DND-41 (cell line): ENCODE measurements around the gene OTOS.

ENCODE experiments used
- ATAC-seq: fragments of 200-7000 bp; cut with Tn5 transposase; 3 replicates; pipeline ENCODE4 v1.9.1; 2021; ENCODE audit warnings: low read depth; ENCODE audit not compliant: insufficient read depth
- DNase-seq: peaks from one replicate; pipeline ENCODE4 v3.0.0-alpha.2; 2020
- H2AFZ ChIP-seq: 2 replicates; pipeline ENCODE4 v1.6.0; 2012; ENCODE audit warnings: low read depth, low read length
- H3K27ac ChIP-seq: 2 replicates; pipeline ENCODE4 v1.5.1; 2012; ENCODE audit warnings: low read length, inconsistent platforms
- H3K27me3 ChIP-seq: fragments of 200-600 bp; sonication (generic); 2 replicates; pipeline ENCODE4 v1.6.0; 2012; ENCODE audit warnings: low read length, mild to moderate bottlenecking, inconsistent platforms; ENCODE audit not compliant: insufficient read depth, poor library complexity
- H3K36me3 ChIP-seq: 2 replicates; pipeline ENCODE4 v1.5.1; 2012; ENCODE audit warnings: low read length, inconsistent platforms; ENCODE audit not compliant: insufficient read depth
- H3K4me1 ChIP-seq: 2 replicates; pipeline ENCODE4 v1.5.1; 2012; ENCODE audit warnings: mild to moderate bottlenecking, low read length; ENCODE audit not compliant: insufficient read depth
- H3K4me2 ChIP-seq: 2 replicates; pipeline ENCODE4 v1.6.0; 2012; ENCODE audit warnings: mild to moderate bottlenecking, moderate library complexity, low read length, inconsistent platforms; ENCODE audit not compliant: insufficient read depth
- H3K4me3 ChIP-seq, 2 experiments: fragments of 200-600 bp in 1 of 2; shearing (Covaris generic) in 1 of 2; 2 replicates each; pipeline ENCODE4 v1.5.1; 2012 to 2016; ENCODE audit warnings: inconsistent platforms in 2 of 2, low read length in 2 of 2, mild to moderate bottlenecking in 2 of 2, low read depth in 1 of 2, moderate library complexity in 1 of 2
- H3K79me2 ChIP-seq: 2 replicates; pipeline ENCODE4 v1.6.0; 2012; ENCODE audit warnings: low read length, inconsistent platforms; ENCODE audit not compliant: insufficient read depth
- H3K9ac ChIP-seq: 2 replicates; pipeline ENCODE4 v1.6.0; 2012; ENCODE audit warnings: low read depth, mild to moderate bottlenecking, inconsistent platforms, low read length, moderate library complexity
- H3K9me3 ChIP-seq: 2 replicates; pipeline ENCODE4 v1.5.1; 2012; ENCODE audit warnings: low read length, moderate library complexity, mild to moderate bottlenecking, inconsistent platforms; ENCODE audit not compliant: insufficient read depth, severe bottlenecking
- H4K20me1 ChIP-seq: 2 replicates; pipeline ENCODE4 v1.6.0; 2012; ENCODE audit warnings: low read length; ENCODE audit not compliant: insufficient read depth
- EZH2 ChIP-seq: IDR thresholded peaks from 3 replicates; pipeline ENCODE4 v1.6.1; 2012; ENCODE audit warnings: borderline replicate concordance, low read depth, mild to moderate bottlenecking, moderate library complexity, low read length, inconsistent platforms; ENCODE audit not compliant: severe bottlenecking
- TF ChIP-seq, protein P1 (sequence below): IDR thresholded peaks from 2 replicates; pipeline ENCODE4 v1.5.1; 2012; ENCODE audit warnings: borderline replicate concordance, low read length, moderate library complexity, mild to moderate bottlenecking; ENCODE audit not compliant: poor library complexity, severe bottlenecking; ENCODE audit errors: extremely low read depth

OTOS gene

DNA sequence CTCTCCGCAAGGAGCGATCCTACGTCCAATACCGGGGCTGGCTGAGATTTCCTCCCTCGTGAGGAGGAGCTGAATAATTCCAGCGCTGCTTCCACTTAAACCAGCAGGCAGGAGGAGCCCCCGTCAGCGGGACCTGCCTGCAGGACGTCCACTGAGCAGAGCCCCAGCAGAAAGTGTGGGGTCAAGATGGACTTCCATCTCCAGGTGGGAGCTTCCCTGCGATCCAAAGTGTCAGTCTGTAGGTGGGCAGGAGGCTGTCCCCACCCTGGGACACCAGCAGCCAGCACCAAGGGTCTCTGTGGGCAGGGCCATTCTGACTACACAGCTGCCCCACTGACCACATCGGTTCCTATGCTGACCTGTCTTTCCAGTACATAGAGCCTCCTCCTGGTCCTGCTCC, 462 bp upstream of the OTOS start:
- TF ChIP-seq, protein P1, sequence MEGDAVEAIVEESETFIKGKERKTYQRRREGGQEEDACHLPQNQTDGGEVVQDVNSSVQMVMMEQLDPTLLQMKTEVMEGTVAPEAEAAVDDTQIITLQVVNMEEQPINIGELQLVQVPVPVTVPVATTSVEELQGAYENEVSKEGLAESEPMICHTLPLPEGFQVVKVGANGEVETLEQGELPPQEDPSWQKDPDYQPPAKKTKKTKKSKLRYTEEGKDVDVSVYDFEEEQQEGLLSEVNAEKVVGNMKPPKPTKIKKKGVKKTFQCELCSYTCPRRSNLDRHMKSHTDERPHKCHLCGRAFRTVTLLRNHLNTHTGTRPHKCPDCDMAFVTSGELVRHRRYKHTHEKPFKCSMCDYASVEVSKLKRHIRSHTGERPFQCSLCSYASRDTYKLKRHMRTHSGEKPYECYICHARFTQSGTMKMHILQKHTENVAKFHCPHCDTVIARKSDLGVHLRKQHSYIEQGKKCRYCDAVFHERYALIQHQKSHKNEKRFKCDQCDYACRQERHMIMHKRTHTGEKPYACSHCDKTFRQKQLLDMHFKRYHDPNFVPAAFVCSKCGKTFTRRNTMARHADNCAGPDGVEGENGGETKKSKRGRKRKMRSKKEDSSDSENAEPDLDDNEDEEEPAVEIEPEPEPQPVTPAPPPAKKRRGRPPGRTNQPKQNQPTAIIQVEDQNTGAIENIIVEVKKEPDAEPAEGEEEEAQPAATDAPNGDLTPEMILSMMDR = no peak
- H3K27me3 ChIP-seq = peaks cover 4% of the 10 kb centered on the region
- DNase-seq = no peak

GRCh38 chr2:240139666-240140393, 628 bp downstream of the OTOS start:
- Histone ChIP-seq H2AFZ (no peak overlapping the region), H3K9me3 (no peaks in the 10 kb centered on the region), H3K9ac (no peak overlapping the region), H3K4me2 (no peak overlapping the region), H3K79me2 (peaks cover 18% of the 10 kb centered on the region), H3K36me3 (no peaks in the 10 kb centered on the region), H3K27me3 (peaks cover 4% of the 10 kb centered on the region), H3K4me3 (no peak overlapping the region), H3K4me1 (peaks cover 26% of the 10 kb centered on the region), H4K20me1 (peaks cover 15% of the 10 kb centered on the region), H3K27ac (no peak overlapping the region)
- TF ChIP-seq, protein P1 = no peak
- no peak for TF ChIP-seq EZH2
- DNase-seq = no peak
- ATAC-seq = no peak

More for the DNA sequence above, 462 bp upstream of the OTOS start:
- peaks cover 7% of the 10 kb centered on the region for H3K79me2 ChIP-seq
- H3K4me3 ChIP-seq = no peak overlapping the region
- H2AFZ ChIP-seq = no peak overlapping the region
- H3K9ac ChIP-seq = no peak overlapping the region
- H3K27ac ChIP-seq = no peak overlapping the region
- H3K9me3 ChIP-seq = no peaks in the 10 kb centered on the region
- H4K20me1 ChIP-seq = 0 out of 2 replicates have a peak, but pooled peaks cover 7% of the 10 kb centered on the region
- no peaks in the 10 kb centered on the region for H3K36me3 ChIP-seq
- no peak for ATAC-seq
- H3K4me2 ChIP-seq = no peak overlapping the region
- peaks cover 18% of the 10 kb centered on the region for H3K4me1 ChIP-seq

DNA sequence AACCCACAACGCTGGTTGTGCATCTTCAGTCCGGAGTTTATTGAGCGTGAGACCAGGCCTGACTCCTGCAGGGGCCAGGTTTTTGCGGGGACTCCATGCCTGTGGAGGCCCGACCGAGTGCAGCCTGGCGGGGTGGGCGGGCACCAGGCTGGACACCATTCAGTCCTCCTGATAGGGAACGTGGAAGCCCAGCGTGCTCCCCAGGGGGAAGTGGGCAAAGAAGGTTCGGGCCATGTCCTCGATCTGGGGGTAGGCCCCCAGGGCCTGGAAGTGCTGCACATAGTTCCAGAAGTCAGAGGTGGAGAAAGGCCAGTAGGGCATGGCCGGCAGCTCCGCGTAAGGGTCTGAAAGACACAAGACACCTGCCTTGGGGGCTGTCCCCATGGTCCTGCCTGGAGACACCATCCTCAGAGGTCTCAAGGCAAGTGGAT, 1.4 kb downstream of the OTOS start:
- no peak for DNase-seq
- H3K79me2 ChIP-seq = peaks cover 26% of the 10 kb centered on the region
- no peak overlapping the region for H3K4me3 ChIP-seq
- no peak for ATAC-seq
- no peak overlapping the region for H3K9ac ChIP-seq
- no peak overlapping the region for H2AFZ ChIP-seq
- H3K4me1 ChIP-seq = peaks cover 34% of the 10 kb centered on the region
- H3K4me2 ChIP-seq = no peak overlapping the region
- peaks cover 20% of the 10 kb centered on the region for H4K20me1 ChIP-seq
- 0 out of 2 replicates have a peak, but pooled peaks cover 3% of the 10 kb centered on the region for H3K36me3 ChIP-seq
- no peaks in the 10 kb centered on the region for H3K9me3 ChIP-seq
- H3K27ac ChIP-seq = no peak overlapping the region
- TF ChIP-seq EZH2 = no peak
- TF ChIP-seq, protein P1 = no peak
- H3K27me3 ChIP-seq = peaks cover 4% of the 10 kb centered on the region
